Liver (tissue), 3 donors: ENCODE results near the gene WDFY3.

Experiments used
- CTCF ChIP-seq: fragments of 150-350 bp; IDR thresholded peaks from 2 replicates; pipeline ENCODE4 v1.5.1; 2017; ENCODE audit warnings: improper control_type of control experiment, low read depth, low read length; ENCODE audit not compliant: missing input control
- JUND ChIP-seq, 2 donors: IDR thresholded peaks; 2 replicates each; pipeline ENCODE4 v1.6.1; 2016; ENCODE audit warnings: antibody characterized with exemption in 2 of 2
- RAD21 ChIP-seq, 2 donors: IDR thresholded peaks; 2 replicates each; pipeline ENCODE4 v1.6.1; 2016; ENCODE audit warnings: antibody characterized with exemption in 2 of 2, mild to moderate bottlenecking in 2 of 2
- SP1 ChIP-seq: IDR thresholded peaks from 2 replicates; pipeline ENCODE4 v1.6.1; 2018; ENCODE audit warnings: antibody characterized with exemption, mild to moderate bottlenecking
- TAF1 ChIP-seq: conservative IDR thresholded peaks from 2 replicates; pipeline ENCODE4 v1.6.1; 2016; ENCODE audit warnings: antibody characterized with exemption, mild to moderate bottlenecking
- YY1 ChIP-seq: IDR thresholded peaks from 2 replicates; pipeline ENCODE4 v1.6.1; 2016; ENCODE audit warnings: antibody characterized with exemption, mild to moderate bottlenecking
- TF ChIP-seq, protein P1 (sequence below): IDR thresholded peaks from 2 replicates; pipeline ENCODE4 v1.6.1; 2016; ENCODE audit warnings: antibody characterized with exemption
- TF ChIP-seq, protein P2 (sequence below): IDR thresholded peaks from 2 replicates; pipeline ENCODE4 v1.6.1; 2016; ENCODE audit warnings: antibody characterized with exemption, mild to moderate bottlenecking
- donor health status: healthy.
- donor health status: healthy.

GRCh38 chr4:84661191-84661939 lies 305.1 kb downstream of the WDFY3 start:
- TF ChIP-seq SP1 = no peak
- TF ChIP-seq CTCF = no peak
- TF ChIP-seq JUND (IDR thresholded peaks at IDR 0.05) = no peak
- TF ChIP-seq RAD21 (IDR thresholded peaks at IDR 0.05) = no peak
- no peak for TF ChIP-seq TAF1
- TF ChIP-seq, protein P1, sequence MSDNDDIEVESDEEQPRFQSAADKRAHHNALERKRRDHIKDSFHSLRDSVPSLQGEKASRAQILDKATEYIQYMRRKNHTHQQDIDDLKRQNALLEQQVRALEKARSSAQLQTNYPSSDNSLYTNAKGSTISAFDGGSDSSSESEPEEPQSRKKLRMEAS = no peak
- TF ChIP-seq YY1 = no peak
- TF ChIP-seq, protein P2, sequence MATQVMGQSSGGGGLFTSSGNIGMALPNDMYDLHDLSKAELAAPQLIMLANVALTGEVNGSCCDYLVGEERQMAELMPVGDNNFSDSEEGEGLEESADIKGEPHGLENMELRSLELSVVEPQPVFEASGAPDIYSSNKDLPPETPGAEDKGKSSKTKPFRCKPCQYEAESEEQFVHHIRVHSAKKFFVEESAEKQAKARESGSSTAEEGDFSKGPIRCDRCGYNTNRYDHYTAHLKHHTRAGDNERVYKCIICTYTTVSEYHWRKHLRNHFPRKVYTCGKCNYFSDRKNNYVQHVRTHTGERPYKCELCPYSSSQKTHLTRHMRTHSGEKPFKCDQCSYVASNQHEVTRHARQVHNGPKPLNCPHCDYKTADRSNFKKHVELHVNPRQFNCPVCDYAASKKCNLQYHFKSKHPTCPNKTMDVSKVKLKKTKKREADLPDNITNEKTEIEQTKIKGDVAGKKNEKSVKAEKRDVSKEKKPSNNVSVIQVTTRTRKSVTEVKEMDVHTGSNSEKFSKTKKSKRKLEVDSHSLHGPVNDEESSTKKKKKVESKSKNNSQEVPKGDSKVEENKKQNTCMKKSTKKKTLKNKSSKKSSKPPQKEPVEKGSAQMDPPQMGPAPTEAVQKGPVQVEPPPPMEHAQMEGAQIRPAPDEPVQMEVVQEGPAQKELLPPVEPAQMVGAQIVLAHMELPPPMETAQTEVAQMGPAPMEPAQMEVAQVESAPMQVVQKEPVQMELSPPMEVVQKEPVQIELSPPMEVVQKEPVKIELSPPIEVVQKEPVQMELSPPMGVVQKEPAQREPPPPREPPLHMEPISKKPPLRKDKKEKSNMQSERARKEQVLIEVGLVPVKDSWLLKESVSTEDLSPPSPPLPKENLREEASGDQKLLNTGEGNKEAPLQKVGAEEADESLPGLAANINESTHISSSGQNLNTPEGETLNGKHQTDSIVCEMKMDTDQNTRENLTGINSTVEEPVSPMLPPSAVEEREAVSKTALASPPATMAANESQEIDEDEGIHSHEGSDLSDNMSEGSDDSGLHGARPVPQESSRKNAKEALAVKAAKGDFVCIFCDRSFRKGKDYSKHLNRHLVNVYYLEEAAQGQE = no peak
